ENCODE data around the gene CMTM2. TPM values are rescaled to one million over a fixed set of nuclear protein-coding genes. Genes with fewer than 3 reads are reported as not detected.

CMTM2 gene
- total and polyA plus RNA-seq, 11 donors = 0.52 TPM; not detected in 10

DNA sequence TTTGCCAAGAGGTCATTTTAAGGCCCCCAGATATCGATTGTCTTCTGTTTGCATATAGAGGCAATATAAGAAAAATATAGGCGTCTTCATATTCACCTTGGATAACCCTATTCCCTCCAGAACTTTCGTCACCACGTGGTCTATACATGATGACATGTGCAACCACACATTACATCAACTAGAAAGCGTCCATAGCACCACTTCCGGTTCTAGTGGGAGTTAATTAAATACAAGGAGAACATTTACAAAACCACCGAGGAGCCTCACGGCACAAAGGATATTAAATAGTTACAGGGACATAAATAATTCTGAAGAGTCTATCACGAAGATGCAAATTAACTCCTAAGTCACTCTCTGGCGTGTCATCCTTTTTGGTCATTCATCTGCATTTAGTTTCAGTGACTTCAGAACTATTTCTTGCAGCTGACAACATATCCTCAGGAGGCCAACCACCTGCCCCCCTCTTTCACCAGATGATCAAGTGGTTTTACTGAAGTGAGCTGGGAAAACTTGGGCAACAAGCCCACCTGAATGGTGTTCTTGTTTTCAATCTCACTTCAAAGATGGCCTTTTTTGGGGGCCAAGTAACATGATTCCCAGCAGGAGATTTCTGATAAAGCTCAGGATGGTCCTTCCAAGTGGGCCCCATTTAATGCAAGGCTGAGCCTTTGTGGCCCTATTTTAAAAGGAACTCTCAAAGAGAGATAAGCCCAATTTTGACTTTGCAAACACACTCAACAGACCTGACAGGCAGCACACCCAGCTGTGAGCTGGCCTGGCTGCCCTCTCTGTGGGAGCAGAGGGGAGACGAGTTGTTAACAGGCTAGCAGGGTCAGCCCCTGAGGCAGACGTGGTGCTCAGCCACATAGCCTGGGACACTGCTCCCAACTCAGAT is 40.5 kb downstream of the CMTM2 start:
- Histone ChIP-seq H3K27me3 (no peaks in the 10 kb centered on the region), H3K4me1 (peaks cover 0 to 30% (median 12%) of the 10 kb centered on the region in 12 donors), H3K36me3 (peaks cover 0 to 15% (median 6%) of the 10 kb centered on the region in 9 donors), H3K27ac (peak overlapping the region in 2 of 12 donors; percentile 24 to 33), H3K4me3 (no peak overlapping the region), H3K9me3 (no peaks in the 10 kb centered on the region)
- TF ChIP-seq POLR2A (IDR thresholded peaks at IDR 0.05) = no peak
- TF ChIP-seq, protein P1, sequence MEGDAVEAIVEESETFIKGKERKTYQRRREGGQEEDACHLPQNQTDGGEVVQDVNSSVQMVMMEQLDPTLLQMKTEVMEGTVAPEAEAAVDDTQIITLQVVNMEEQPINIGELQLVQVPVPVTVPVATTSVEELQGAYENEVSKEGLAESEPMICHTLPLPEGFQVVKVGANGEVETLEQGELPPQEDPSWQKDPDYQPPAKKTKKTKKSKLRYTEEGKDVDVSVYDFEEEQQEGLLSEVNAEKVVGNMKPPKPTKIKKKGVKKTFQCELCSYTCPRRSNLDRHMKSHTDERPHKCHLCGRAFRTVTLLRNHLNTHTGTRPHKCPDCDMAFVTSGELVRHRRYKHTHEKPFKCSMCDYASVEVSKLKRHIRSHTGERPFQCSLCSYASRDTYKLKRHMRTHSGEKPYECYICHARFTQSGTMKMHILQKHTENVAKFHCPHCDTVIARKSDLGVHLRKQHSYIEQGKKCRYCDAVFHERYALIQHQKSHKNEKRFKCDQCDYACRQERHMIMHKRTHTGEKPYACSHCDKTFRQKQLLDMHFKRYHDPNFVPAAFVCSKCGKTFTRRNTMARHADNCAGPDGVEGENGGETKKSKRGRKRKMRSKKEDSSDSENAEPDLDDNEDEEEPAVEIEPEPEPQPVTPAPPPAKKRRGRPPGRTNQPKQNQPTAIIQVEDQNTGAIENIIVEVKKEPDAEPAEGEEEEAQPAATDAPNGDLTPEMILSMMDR (IDR thresholded peaks at IDR 0.05) = no peak
- intact Hi-C loops (cut with DNase I) = loop anchor here in 1 of 10 donors (10.0 kb wide), 1 partner anchor 75 kb away; the partner anchor contains the start of gene CMTM4
- DNase-seq = no peak
- 68 to 74% (median 70%) methylated on average over 11 to 12 of the region's 12 CpGs for WGBS, 4 donors
- peak in 2 of 4 donors; percentile 14 to 27 for ATAC-seq

DNA sequence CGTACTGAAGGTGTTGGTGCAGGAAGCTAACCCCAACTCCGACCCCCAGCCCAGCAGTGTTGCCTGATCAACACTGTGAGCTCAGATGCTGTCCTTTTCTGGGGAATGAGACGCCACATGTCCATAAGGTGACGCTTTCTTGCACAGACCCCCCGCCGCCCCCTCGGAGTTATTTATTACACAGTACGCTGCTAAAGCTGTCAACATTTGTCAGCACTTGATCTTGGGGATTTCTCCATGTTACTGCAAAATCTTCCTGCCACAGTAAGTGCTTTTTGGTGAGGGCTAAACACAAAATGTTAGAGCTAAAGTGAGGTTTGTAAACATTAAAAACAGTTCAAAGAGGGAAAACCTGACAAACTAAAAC is 41.1 kb downstream of the CMTM2 start:
- DNase-seq (no peak), ATAC-seq (peak in 1 of 4 donors; percentile 33)
- H3K36me3 ChIP-seq = peaks cover 0 to 14% (median 6%) of the 10 kb centered on the region in 9 donors
- 77 to 90% (median 85%) methylated on average over 8 of the region's 8 CpGs for WGBS, 4 donors
- peak overlapping the region in 1 of 12 donors; percentile 33 for H3K27ac ChIP-seq
- intact Hi-C loops (cut with DNase I) = no loop called here
- H3K9me3 ChIP-seq = no peaks in the 10 kb centered on the region
- no peak overlapping the region for H3K4me3 ChIP-seq
- no peak for TF ChIP-seq POLR2A (IDR thresholded peaks at IDR 0.05)
- TF ChIP-seq, protein P1 (IDR thresholded peaks at IDR 0.05) = no peak
- H3K4me1 ChIP-seq = peaks cover 0 to 30% (median 12%) of the 10 kb centered on the region in 12 donors
- H3K27me3 ChIP-seq = no peaks in the 10 kb centered on the region

- peaks cover 0 to 14% (median 6%) of the 10 kb centered on the region in 9 donors for H3K36me3 ChIP-seq
- peaks cover 0 to 30% (median 12%) of the 10 kb centered on the region in 12 donors for H3K4me1 ChIP-seq
- H3K4me3 ChIP-seq = no peak overlapping the region
- intact Hi-C loops (cut with DNase I) = no loop called here
- ATAC-seq (no peak), DNase-seq (no peak)
- no peak for TF ChIP-seq POLR2A (IDR thresholded peaks at IDR 0.05)
- TF ChIP-seq, protein P1 (IDR thresholded peaks at IDR 0.05) = no peak
- WGBS, 4 donors = 97 to 99% (median 98%) methylated on average over 14 of the region's 14 CpGs
- no peaks in the 10 kb centered on the region for H3K27me3 ChIP-seq
- H3K27ac ChIP-seq = no peak overlapping the region
- no peaks in the 10 kb centered on the region for H3K9me3 ChIP-seq
Measured at GRCh38 chr16:66621973-66622372, 42.7 kb downstream of the CMTM2 start.

DNA sequence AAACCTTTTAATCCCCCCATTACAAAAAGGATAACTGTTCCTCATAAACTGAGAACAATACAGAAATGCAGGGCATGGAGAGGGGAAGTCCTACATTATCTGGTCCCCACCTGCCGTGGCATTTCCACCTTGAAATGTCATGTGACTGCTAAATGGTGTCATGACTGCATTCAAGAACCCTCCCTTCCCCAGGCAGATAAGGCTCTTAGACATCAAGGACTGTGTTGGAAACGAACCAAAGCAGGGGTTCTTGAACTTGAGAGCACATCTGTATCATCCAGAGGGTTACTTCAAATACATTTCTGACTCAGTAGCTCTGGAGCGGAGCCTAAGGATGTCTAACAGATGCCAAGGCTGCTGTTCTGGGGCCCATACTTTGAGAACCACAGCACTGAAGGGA is 43.6 kb downstream of the CMTM2 start:
- Histone ChIP-seq H3K36me3 (peaks cover 0 to 14% (median 6%) of the 10 kb centered on the region in 9 donors), H3K27ac (no peak overlapping the region), H3K27me3 (no peaks in the 10 kb centered on the region), H3K9me3 (no peaks in the 10 kb centered on the region), H3K4me1 (peaks cover 0 to 30% (median 12%) of the 10 kb centered on the region in 12 donors), H3K4me3 (no peak overlapping the region)
- DNase-seq (no peak), ATAC-seq (no peak)
- no peak for TF ChIP-seq POLR2A (IDR thresholded peaks at IDR 0.05)
- TF ChIP-seq, protein P1 (IDR thresholded peaks at IDR 0.05) = no peak
- intact Hi-C loops (cut with DNase I) = no loop called here
- WGBS, 4 donors = 61 to 78% (median 62%) methylated on average over 3 of the region's 3 CpGs

Measured in heart left ventricle (tissue), 16 donors.